ENCODE results near the gene CHI3L2. TPM values are rescaled to one million over a fixed set of nuclear protein-coding genes. Genes with fewer than 3 reads are reported as not detected.

The CHI3L2 gene
- under 1 TPM; 0.28 to 0.49 TPM for polyA plus RNA-seq

- Histone ChIP-seq H3K4me1 (ENCODE audit: control insufficient read depth in 2 of 2, insufficient read depth in 2 of 2, low read length in 1 of 2) (no peaks in the 10 kb centered on the region), H3K4me3 (ENCODE audit: low read depth in 1 of 2, low read length in 2 of 2) (no peak within 1 kb of the TSS), H3K27ac (ENCODE audit: low read depth in 2 of 2, low read length in 1 of 2) (no peak within 1 kb of the TSS), H3K9me3 (ENCODE audit: control insufficient read depth in 2 of 2, insufficient read depth in 1 of 2, low read depth in 1 of 2, low read length in 1 of 2) (peaks cover 0 to 2% of the 10 kb centered on the region in 2 donors), H3K36me3 (ENCODE audit: control insufficient read depth in 2 of 2, insufficient read depth in 2 of 2, low read length in 1 of 2) (no peaks in the 10 kb centered on the region), H3K27me3 (ENCODE audit: control insufficient read depth in 1 of 2, insufficient read depth in 2 of 2, low read length in 2 of 2) (no peaks in the 10 kb centered on the region)
- WGBS, 2 donors = 40 to 45% methylated on average over 3 of the region's 3 CpGs
Measured at GRCh38 chr1:111227434-111227833, at the start of gene CHI3L2. CHI3L2 (plus strand) TSS chr1:111227713; CDS start chr1:111227730, 17 bp downstream.

GRCh38 chr1:111179968-111180533, 47.5 kb upstream of the CHI3L2 start:
- H3K4me3 ChIP-seq (ENCODE audit: low read depth in 1 of 2, low read length in 2 of 2) = no peak overlapping the region
- no peaks in the 10 kb centered on the region for H3K36me3 ChIP-seq (ENCODE audit: control insufficient read depth in 2 of 2, insufficient read depth in 2 of 2, low read length in 1 of 2)
- no peaks in the 10 kb centered on the region for H3K9me3 ChIP-seq (ENCODE audit: control insufficient read depth in 2 of 2, insufficient read depth in 1 of 2, low read depth in 1 of 2, low read length in 1 of 2)
- H3K4me1 ChIP-seq (ENCODE audit: control insufficient read depth in 2 of 2, insufficient read depth in 2 of 2, low read length in 1 of 2) = no peaks in the 10 kb centered on the region
- H3K27me3 ChIP-seq (ENCODE audit: control insufficient read depth in 1 of 2, insufficient read depth in 2 of 2, low read length in 2 of 2) = no peaks in the 10 kb centered on the region
- no peak overlapping the region for H3K27ac ChIP-seq (ENCODE audit: low read depth in 2 of 2, low read length in 1 of 2)

- 96% methylated on average over 2 of the region's 2 CpGs for WGBS, 2 donors
- Histone ChIP-seq H3K4me1 (ENCODE audit: control insufficient read depth in 2 of 2, insufficient read depth in 2 of 2, low read length in 1 of 2) (no peaks in the 10 kb centered on the region), H3K4me3 (ENCODE audit: low read depth in 1 of 2, low read length in 2 of 2) (no peak overlapping the region), H3K9me3 (ENCODE audit: control insufficient read depth in 2 of 2, insufficient read depth in 1 of 2, low read depth in 1 of 2, low read length in 1 of 2) (no peaks in the 10 kb centered on the region), H3K27me3 (ENCODE audit: control insufficient read depth in 1 of 2, insufficient read depth in 2 of 2, low read length in 2 of 2) (no peaks in the 10 kb centered on the region), H3K27ac (ENCODE audit: low read depth in 2 of 2, low read length in 1 of 2) (no peak overlapping the region), H3K36me3 (ENCODE audit: control insufficient read depth in 2 of 2, insufficient read depth in 2 of 2, low read length in 1 of 2) (peaks cover 3 to 4% of the 10 kb centered on the region in 2 donors)
Measured at GRCh38 chr1:111182052-111182451, 45.5 kb upstream of the CHI3L2 start.

GRCh38 chr1:111183308-111184069, 44.0 kb upstream of the CHI3L2 start:
- H3K4me1 ChIP-seq (ENCODE audit: control insufficient read depth in 2 of 2, insufficient read depth in 2 of 2, low read length in 1 of 2) = no peaks in the 10 kb centered on the region
- no peaks in the 10 kb centered on the region for H3K27me3 ChIP-seq (ENCODE audit: control insufficient read depth in 1 of 2, insufficient read depth in 2 of 2, low read length in 2 of 2)
- 80 to 85% methylated on average over 6 of the region's 6 CpGs for WGBS, 2 donors
- H3K36me3 ChIP-seq (ENCODE audit: control insufficient read depth in 2 of 2, insufficient read depth in 2 of 2, low read length in 1 of 2) = peaks cover 11% of the 10 kb centered on the region in 2 donors
- no peaks in the 10 kb centered on the region for H3K9me3 ChIP-seq (ENCODE audit: control insufficient read depth in 2 of 2, insufficient read depth in 1 of 2, low read depth in 1 of 2, low read length in 1 of 2)
- no peak overlapping the region for H3K27ac ChIP-seq (ENCODE audit: low read depth in 2 of 2, low read length in 1 of 2)
- H3K4me3 ChIP-seq (ENCODE audit: low read depth in 1 of 2, low read length in 2 of 2) = no peak overlapping the region

- Histone ChIP-seq H3K4me1 (ENCODE audit: control insufficient read depth in 2 of 2, insufficient read depth in 2 of 2, low read length in 1 of 2) (no peaks in the 10 kb centered on the region), H3K27me3 (ENCODE audit: control insufficient read depth in 1 of 2, insufficient read depth in 2 of 2, low read length in 2 of 2) (no peaks in the 10 kb centered on the region), H3K27ac (ENCODE audit: low read depth in 2 of 2, low read length in 1 of 2) (no peak overlapping the region), H3K36me3 (ENCODE audit: control insufficient read depth in 2 of 2, insufficient read depth in 2 of 2, low read length in 1 of 2) (peaks cover 11 to 14% of the 10 kb centered on the region in 2 donors), H3K4me3 (ENCODE audit: low read depth in 1 of 2, low read length in 2 of 2) (no peak overlapping the region), H3K9me3 (ENCODE audit: control insufficient read depth in 2 of 2, insufficient read depth in 1 of 2, low read depth in 1 of 2, low read length in 1 of 2) (no peaks in the 10 kb centered on the region)
Measured at GRCh38 chr1:111184663-111185062, 42.9 kb upstream of the CHI3L2 start.

- Histone ChIP-seq H3K27me3 (ENCODE audit: control insufficient read depth in 1 of 2, insufficient read depth in 2 of 2, low read length in 2 of 2) (no peaks in the 10 kb centered on the region), H3K9me3 (ENCODE audit: control insufficient read depth in 2 of 2, insufficient read depth in 1 of 2, low read depth in 1 of 2, low read length in 1 of 2) (no peaks in the 10 kb centered on the region), H3K4me3 (ENCODE audit: low read depth in 1 of 2, low read length in 2 of 2) (no peak overlapping the region), H3K4me1 (ENCODE audit: control insufficient read depth in 2 of 2, insufficient read depth in 2 of 2, low read length in 1 of 2) (peaks cover 2 to 12% of the 10 kb centered on the region in 2 donors), H3K27ac (ENCODE audit: low read depth in 2 of 2, low read length in 1 of 2) (no peak overlapping the region), H3K36me3 (ENCODE audit: control insufficient read depth in 2 of 2, insufficient read depth in 2 of 2, low read length in 1 of 2) (peaks cover 13 to 22% of the 10 kb centered on the region in 2 donors)
- WGBS, 2 donors = 61 to 72% methylated on average over 2 of the region's 2 CpGs
Measured at GRCh38 chr1:111190931-111191451, 36.5 kb upstream of the CHI3L2 start.

- no peaks in the 10 kb centered on the region for H3K27me3 ChIP-seq (ENCODE audit: control insufficient read depth in 1 of 2, insufficient read depth in 2 of 2, low read length in 2 of 2)
- H3K36me3 ChIP-seq (ENCODE audit: control insufficient read depth in 2 of 2, insufficient read depth in 2 of 2, low read length in 1 of 2) = peaks cover 13 to 26% of the 10 kb centered on the region in 2 donors
- peaks cover 2 to 12% of the 10 kb centered on the region in 2 donors for H3K4me1 ChIP-seq (ENCODE audit: control insufficient read depth in 2 of 2, insufficient read depth in 2 of 2, low read length in 1 of 2)
- H3K4me3 ChIP-seq (ENCODE audit: low read depth in 1 of 2, low read length in 2 of 2) = no peak overlapping the region
- H3K9me3 ChIP-seq (ENCODE audit: control insufficient read depth in 2 of 2, insufficient read depth in 1 of 2, low read depth in 1 of 2, low read length in 1 of 2) = no peaks in the 10 kb centered on the region
- 46 to 71% methylated on average over 3 of the region's 3 CpGs for WGBS, 2 donors
- H3K27ac ChIP-seq (ENCODE audit: low read depth in 2 of 2, low read length in 1 of 2) = no peak overlapping the region
Measured at GRCh38 chr1:111191496-111191895, 36.0 kb upstream of the CHI3L2 start.

GRCh38 chr1:111192074-111192473, 35.4 kb upstream of the CHI3L2 start:
- no peak overlapping the region for H3K4me3 ChIP-seq (ENCODE audit: low read depth in 1 of 2, low read length in 2 of 2)
- no peaks in the 10 kb centered on the region for H3K9me3 ChIP-seq (ENCODE audit: control insufficient read depth in 2 of 2, insufficient read depth in 1 of 2, low read depth in 1 of 2, low read length in 1 of 2)
- H3K4me1 ChIP-seq (ENCODE audit: control insufficient read depth in 2 of 2, insufficient read depth in 2 of 2, low read length in 1 of 2) = peaks cover 2 to 12% of the 10 kb centered on the region in 2 donors
- no peaks in the 10 kb centered on the region for H3K27me3 ChIP-seq (ENCODE audit: control insufficient read depth in 1 of 2, insufficient read depth in 2 of 2, low read length in 2 of 2)
- 94 to 95% methylated on average over 5 of the region's 5 CpGs for WGBS, 2 donors
- peaks cover 12 to 23% of the 10 kb centered on the region in 2 donors for H3K36me3 ChIP-seq (ENCODE audit: control insufficient read depth in 2 of 2, insufficient read depth in 2 of 2, low read length in 1 of 2)
- H3K27ac ChIP-seq (ENCODE audit: low read depth in 2 of 2, low read length in 1 of 2) = no peak overlapping the region

GRCh38 chr1:111192658-111193519, 34.6 kb upstream of the CHI3L2 start:
- no peak overlapping the region for H3K4me3 ChIP-seq (ENCODE audit: low read depth in 1 of 2, low read length in 2 of 2)
- H3K27ac ChIP-seq (ENCODE audit: low read depth in 2 of 2, low read length in 1 of 2) = peak overlapping the region; percentile 60 to 75
- whole genome bisulfite sequencing, 2 donors = 23 to 34% methylated on average over 10 of the region's 10 CpGs
- H3K9me3 ChIP-seq (ENCODE audit: control insufficient read depth in 2 of 2, insufficient read depth in 1 of 2, low read depth in 1 of 2, low read length in 1 of 2) = no peaks in the 10 kb centered on the region
- peaks cover 6 to 23% of the 10 kb centered on the region in 2 donors for H3K36me3 ChIP-seq (ENCODE audit: control insufficient read depth in 2 of 2, insufficient read depth in 2 of 2, low read length in 1 of 2)
- H3K4me1 ChIP-seq (ENCODE audit: control insufficient read depth in 2 of 2, insufficient read depth in 2 of 2, low read length in 1 of 2) = peaks cover 2 to 12% of the 10 kb centered on the region in 2 donors
- H3K27me3 ChIP-seq (ENCODE audit: control insufficient read depth in 1 of 2, insufficient read depth in 2 of 2, low read length in 2 of 2) = no peaks in the 10 kb centered on the region
